Right lung (tissue), 5 donors: ENCODE data around the gene STARD7. TPM values are rescaled to one million over a fixed set of nuclear protein-coding genes. Genes with fewer than 3 reads are reported as not detected.

Experiments
- DNase-seq, 2 donors: peaks; one replicate each; pipeline ENCODE4 v3.0.0-alpha.2; 2013
- polyA plus RNA-seq, 5 donors: library from polyadenylated mRNA; unstranded; fragments of 120-200 nt; gene quantifications; one replicate each; pipeline versions ENCODE4 v1.2.1 to v1.2.3, GENCODE V29; 2013; ENCODE audit warnings: inconsistent platforms in 1 of 5, low replicate concordance in 1 of 5; ENCODE audit not compliant: insufficient read length in 5 of 5, insufficient read depth in 1 of 5

The STARD7 gene
- polyA plus RNA-seq, 5 donors: 94.3 to 117 (median 106) TPM

DNA sequence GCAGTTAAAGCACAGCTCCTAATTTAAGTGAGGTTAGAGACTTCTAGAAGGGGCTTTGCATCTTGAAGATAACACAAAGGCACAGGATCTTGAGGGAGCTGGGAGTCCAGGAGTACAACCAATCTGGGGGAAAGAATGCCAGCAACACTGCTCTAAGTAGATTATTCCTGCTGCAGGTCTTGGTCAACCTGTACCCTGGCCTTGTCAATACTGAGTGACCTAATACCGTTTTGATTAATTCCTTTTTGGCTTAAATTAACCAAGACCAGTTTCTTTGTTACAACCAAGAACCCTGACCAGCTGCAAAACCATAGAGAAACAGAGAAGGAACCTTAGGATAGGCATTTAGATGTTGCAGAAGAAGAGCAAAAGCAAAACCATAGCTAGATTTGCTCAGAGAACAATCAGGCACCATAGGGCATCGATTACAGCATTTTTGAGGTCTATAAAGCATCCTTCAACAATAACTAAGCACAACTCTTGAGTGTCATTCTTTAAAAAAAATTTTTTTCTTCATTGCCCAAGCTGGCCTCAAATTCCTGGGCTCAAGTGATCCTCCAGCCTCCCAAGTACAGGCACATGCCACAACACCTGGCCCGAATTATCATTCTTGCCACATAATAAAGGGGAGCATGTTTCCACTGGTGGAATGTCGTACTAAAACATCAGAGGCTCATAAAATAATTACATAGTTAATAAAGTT is 6.3 kb downstream of the STARD7 start:
- DNase-seq: no peak

DNA sequence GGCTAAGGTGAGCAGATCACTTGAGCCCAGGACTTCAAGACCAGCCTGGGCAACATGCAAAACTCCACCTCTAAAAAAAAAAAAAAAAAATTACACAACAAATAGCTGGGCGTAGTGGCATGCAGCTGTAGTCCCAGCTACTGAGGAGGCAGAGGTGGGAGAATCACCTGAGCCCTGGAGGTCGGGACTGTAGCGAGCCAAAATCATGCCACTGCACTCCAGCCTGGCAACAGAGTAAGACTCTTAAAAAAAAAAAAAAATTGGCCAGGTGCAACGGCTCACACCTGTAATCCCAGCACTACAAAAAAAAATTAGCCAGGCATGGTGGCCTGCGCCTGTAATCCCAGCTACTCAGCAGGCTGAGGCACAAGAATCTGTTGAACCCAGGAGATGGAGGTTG is 7.3 kb downstream of the STARD7 start:
- DNase-seq: no peak

- no peak for DNase-seq
Observed at GRCh38 chr2:96198921-96199320, 9.7 kb downstream of the STARD7 start.

- no peak for DNase-seq
Observed at GRCh38 chr2:96197546-96198255, 10.9 kb downstream of the STARD7 start.

DNA sequence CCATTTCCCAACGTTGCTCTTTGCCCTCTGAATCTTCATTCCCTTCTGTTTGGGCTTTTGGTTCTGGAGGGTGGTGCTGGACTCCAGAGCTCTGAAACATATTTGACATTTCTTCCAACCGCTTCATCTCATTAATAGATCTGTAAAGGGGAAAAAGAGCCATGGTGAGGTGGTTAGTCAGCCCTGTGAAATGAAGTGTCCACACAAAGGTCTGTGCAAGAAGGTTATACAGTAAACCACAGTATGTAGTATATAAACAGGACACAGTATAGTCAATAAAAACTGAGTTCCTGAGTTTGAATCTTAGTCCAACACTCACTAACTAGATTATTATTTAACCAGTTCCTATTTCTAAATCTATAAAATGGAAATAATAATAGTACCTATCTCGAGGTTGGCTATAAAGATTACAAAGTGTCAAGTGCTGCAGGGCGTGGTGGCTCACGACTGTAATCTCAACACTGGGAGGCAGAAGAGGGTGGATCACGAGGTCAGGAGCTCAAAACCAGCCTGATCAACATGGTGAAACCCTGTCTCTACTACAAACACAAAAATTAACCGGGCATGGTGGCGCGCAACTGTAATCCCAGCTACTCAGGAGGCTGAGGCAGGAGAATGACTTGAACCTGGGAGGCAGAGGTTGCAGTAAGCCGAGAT is 13.1 kb downstream of the STARD7 start:
- no peak for DNase-seq

DNA sequence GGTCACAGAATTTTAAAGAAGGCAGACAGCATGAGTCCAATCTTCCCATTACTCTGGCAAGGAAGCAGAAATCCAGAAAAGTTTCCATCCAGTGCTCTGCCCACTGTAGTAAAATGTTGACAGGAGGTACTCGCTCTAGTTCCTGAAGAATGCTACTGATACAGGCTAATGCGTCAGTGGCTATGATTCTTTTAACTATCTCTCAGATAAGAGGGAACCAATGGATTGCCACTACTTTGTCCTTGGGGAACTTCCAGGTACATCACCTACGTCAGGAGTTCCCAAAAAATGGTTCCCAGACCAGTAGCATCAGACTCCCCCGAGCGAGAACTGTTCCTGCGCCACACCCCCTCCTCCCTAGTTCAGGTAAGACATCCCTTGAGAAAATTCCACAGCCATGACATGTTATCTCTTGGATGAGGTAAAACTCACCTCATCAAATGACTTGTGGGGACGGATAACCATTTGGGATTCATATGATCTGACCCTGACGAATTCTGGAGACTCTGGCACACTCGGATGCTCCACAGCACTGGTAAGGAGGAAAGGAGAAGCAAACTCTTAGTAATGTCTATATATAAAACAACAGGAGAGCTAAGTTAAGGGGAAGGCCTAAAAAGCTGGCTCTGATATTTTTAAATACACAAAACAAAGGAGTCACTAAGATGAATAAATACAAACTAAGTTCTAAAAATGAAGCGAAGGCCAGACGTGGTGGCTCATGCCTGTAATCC is 16.5 kb downstream of the STARD7 start:
- no peak for DNase-seq

GRCh38 chr2:96188821-96189526 is 19.7 kb downstream of the STARD7 start:
- DNase-seq: no peak

DNA sequence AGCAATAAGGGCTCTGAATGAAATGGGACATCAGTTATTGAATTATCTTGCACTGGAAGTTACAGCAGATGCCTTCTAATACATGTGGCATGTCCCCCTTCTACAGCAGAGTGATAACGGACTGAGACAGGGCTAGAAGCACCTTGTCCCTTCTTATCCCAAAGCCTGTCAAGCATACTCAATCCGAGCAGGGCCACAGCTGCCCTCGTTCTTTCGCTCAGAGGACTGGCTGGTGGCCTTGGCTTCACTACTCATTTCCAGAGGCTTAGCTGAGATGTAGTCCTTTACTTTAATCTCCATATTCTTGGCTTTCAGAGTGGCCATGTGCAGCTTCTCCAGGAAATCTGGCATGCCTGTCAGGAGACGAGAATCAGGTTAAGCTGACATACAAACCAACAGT is 22.1 kb downstream of the STARD7 start:
- DNase-seq: no peak

DNA sequence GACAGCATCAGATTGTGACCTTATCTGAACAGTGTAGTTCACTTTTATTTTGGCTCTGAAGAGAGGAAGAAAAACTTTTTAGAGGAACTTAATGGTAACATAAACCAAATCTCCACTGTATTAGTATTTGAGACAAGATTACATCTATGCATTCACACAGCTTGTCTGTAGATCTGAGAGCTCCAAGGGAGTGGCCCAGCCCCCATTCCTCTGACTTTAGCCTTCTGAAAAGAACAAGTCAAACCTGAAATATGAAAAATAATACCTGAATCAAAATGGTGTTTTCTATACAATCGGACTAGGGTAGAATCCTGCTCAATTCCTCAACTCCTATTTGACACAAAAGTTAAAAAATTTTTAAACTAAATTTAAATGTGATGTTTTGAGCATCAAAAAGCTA is 23.1 kb downstream of the STARD7 start:
- no peak for DNase-seq

DNA sequence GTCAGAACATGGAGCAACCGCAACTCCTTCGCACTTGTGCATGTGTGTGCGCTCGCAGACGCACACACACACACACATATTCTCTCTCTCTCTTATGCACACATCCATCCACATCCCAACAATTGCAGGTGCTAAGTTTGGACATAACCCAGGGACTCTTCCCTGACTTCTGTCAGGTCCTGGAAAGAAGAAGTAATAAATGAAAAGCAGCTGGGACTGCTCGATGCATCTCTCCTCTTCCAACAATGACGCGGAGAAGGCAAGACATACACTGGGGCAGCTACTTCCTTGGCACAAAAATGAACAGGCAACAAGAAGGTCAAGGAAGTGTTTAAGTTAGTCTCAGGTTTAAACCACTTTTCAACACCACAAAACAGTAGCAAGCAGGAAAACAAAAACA is 23.6 kb downstream of the STARD7 start:
- no peak for DNase-seq

DNA sequence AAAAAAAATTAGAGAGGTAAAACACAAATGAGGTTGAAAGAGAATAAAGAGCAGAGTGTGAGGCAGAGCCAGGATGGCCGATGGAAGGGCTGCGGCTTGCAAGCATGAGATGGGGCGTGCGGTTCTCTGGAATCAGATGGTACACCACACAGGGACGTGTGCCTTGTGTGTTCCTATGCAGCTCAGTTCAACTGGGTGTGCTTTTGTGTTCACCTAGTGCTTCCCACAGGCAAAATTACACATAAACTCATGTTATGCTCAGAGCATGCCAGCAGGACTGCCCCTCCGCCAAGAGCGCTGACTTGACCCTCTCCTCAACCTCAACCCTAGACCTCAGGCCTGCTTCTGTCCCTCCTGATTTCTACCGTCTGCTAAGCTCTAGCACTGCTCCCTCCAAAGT is 24.4 kb downstream of the STARD7 start:
- no peak for DNase-seq

DNA sequence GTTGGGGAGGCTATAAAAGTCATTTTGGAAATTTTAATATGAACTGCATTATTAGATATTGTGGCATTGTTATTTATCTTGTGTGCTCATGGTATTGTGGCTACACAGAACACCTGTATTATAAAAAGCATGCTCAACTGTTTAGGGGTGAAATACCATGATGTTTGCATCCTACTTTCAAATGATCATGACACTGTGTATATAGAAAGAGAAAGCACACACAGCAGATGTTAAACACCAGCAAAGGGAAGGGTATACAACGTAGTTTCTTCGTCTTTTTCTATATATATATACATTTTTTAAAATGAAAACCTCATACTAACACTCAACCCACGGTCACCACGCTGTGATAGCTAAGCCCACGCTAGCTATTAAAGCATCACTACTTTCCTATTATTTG is 27.1 kb downstream of the STARD7 start:
- DNase-seq: no peak

DNA sequence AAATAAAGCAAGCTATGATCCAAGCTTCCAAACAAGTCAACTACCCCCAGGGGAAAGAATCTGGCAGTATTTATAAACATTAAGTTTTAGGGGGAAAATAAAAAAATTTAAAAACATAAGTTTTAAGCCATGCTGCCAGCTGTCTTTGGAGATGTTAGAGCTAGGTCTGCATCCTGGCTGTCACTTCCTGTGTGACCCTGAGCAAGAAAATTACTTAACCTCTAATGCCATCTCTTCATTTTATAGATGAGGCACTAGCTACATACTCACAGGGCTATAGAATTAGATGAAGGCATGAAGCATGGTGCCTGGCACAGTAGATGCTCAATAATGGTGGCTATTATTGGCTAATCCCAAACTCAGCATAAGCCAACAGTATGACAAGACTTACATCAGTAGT is 28.1 kb downstream of the STARD7 start:
- no peak for DNase-seq

- no peak for DNase-seq
Observed at GRCh38 chr2:96180002-96180401, 28.6 kb downstream of the STARD7 start.

DNA sequence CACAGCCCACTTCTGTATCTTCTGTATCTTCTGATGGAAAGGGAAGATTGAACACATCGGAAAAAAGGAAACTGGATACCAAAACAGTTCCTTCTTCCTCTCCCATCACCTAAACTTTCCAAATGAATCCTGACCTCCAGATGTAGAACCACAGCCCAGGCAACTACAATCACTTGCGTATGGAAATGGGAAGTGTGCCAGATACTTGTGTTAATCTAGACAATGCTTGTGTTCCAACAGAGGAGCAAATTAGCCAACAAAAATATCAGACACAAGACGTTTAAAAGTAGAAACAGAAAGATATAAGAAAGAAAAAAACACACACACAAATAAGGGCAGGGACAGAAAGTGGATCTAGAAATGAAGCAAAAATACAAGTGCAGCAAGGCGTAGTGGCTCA is 32.0 kb downstream of the STARD7 start:
- no peak for DNase-seq

DNA sequence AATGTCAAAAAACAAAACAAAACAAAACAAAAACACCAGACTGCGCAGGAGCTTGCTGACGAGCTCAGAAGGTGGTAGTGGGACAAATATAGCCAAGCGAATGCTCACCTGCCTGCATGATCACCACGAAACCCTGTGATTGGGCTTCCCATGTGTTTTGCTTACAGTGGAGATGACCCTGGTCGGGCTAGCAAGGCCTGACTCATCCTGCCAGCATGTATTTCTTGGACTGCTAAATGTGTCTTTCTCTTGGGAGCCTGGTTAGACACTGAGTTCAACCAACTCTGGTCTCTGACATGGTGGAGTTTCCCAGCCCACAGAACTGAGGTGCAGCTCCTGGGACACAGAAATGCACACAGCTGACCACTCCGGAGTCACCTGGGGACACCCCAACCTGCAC is 32.7 kb downstream of the STARD7 start:
- DNase-seq: no peak

DNA sequence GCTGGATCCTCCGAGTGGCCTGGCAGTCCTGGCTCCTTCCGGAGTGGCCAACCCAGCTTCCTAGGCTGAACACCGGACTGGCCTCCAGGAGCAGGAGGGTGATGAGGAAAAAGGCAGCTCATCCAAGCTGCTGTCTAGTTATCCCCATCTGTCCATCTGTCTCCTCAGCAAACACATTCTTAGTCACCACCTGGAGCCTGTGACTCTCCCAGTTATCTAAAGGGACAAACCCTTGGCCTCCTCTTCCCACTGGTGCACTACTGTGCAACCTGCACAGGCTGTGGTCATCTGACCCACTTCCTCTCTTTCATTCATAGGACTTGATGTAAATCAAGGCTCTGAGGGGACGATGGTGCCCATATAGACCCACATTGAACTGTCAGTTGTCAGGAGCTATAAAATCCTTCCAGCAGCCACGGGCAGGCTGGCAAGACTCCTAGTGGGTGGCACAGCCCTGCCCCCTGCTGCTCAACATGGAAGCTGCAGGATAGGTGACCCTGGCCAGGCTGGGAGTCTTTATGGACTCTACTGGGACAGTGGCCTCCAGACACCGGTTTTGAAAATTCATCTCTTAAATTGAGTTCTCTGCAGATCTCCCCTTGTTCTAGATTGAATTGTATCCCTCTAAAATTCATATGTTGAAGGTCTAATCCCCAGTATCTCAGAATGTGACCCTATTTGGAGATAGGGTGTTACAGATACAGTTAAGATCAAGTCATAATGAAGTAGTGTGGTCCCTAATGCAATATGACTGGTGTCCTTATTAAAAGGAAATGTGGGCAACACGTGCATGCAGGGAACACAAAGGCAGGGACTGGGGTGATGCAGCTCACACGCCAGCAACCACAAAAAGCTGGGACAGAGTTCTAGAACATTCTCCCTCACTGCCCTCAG is 34.1 kb downstream of the STARD7 start:
- DNase-seq: peak; percentile 35 to 55

DNA sequence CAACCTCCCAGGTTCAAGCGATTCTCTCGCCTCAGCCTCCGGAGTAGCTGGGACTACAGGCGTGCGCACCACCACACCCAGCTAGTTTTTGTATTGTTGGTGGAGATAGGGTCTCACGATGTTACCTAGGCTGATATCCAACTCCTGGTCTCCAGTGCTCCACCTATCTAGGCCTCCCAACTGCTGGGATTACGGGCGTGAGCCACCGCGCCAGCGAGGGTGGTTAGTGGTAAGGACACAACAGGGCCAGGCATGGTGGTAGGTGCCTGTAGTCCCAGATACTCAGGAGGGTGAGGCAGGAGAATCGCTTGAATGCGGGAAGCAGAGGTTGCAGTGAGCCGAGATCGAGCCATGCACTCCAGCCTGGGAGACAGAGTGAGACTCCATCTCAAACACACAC is 36.8 kb downstream of the STARD7 start:
- DNase-seq: no peak

- no peak for DNase-seq
Observed at GRCh38 chr2:96170626-96171025, 38.0 kb downstream of the STARD7 start.

GRCh38 chr2:96169868-96170507 is 38.6 kb downstream of the STARD7 start:
- DNase-seq: no peak
